SK-N-SH treated with all-trans-retinoic acid at 6 μM for 48 hours (cell line): ENCODE data around the gene HLA-DMA.

Experiments used
- ATAC-seq: fragments of 200-7000 bp; cut with Tn5 transposase; 3 replicates; pipeline ENCODE4 v1.9.1; 2020; ENCODE audit warnings: mild to moderate bottlenecking, moderate library complexity
- ARNTL ChIP-seq: fragments of 450-650 bp; formaldehyde crosslinking; IDR thresholded peaks from 2 replicates; pipeline ENCODE4 v1.5.0; 2020; ENCODE audit warnings: low read depth, mild to moderate bottlenecking, moderate library complexity, borderline replicate concordance
- BACH2 ChIP-seq: fragments of 250-450 bp; sonication (Bioruptor Pico); IDR thresholded peaks from 2 replicates; pipeline ENCODE4 v1.9.0; 2021; ENCODE audit warnings: mild to moderate bottlenecking, borderline replicate concordance
- CREB5 ChIP-seq: fragments of 250-450 bp; sonication (Bioruptor Pico); IDR thresholded peaks from 2 replicates; pipeline ENCODE4 v1.5.1; 2020; ENCODE audit warnings: low read depth, mild to moderate bottlenecking, moderate library complexity
- CSDC2 ChIP-seq: fragments of 250-450 bp; sonication (Bioruptor Pico); IDR thresholded peaks from 2 replicates; pipeline ENCODE4 v1.5.0; 2020; ENCODE audit warnings: mild to moderate bottlenecking, moderate library complexity
- CSRNP3 ChIP-seq: fragments of 250-450 bp; sonication (Bioruptor Pico); IDR thresholded peaks from 2 replicates; pipeline ENCODE4 v1.5.1; 2021; ENCODE audit warnings: mild to moderate bottlenecking, moderate library complexity
- ESRRG ChIP-seq: fragments of 250-450 bp; sonication (Bioruptor Pico); IDR thresholded peaks from 2 replicates; pipeline ENCODE4 v1.6.1; 2021; ENCODE audit warnings: mild to moderate bottlenecking
- GLIS3 ChIP-seq: fragments of 250-450 bp; sonication (Bioruptor Pico); IDR thresholded peaks from 2 replicates; pipeline ENCODE4 v1.5.0; 2020; ENCODE audit warnings: mild to moderate bottlenecking, moderate library complexity
- ISL1 ChIP-seq: fragments of 250-450 bp; sonication (Bioruptor Pico); IDR thresholded peaks from 2 replicates; pipeline ENCODE4 v2.1.2; 2022; ENCODE audit warnings: mild to moderate bottlenecking, moderate library complexity
- OSR1 ChIP-seq: fragments of 250-450 bp; sonication (Bioruptor Pico); IDR thresholded peaks from 2 replicates; pipeline ENCODE4 v1.8.0; 2022; ENCODE audit warnings: moderate library complexity, mild to moderate bottlenecking, inconsistent platforms
- PATZ1 ChIP-seq: fragments of 250-450 bp; sonication (Bioruptor Pico); IDR thresholded peaks from 2 replicates; pipeline ENCODE4 v1.8.0; 2020; ENCODE audit warnings: mild to moderate bottlenecking, moderate library complexity, borderline replicate concordance
- PPARA ChIP-seq: fragments of 250-450 bp; sonication (Bioruptor Pico); IDR thresholded peaks from 2 replicates; pipeline ENCODE4 v1.5.0; 2020; ENCODE audit warnings: mild to moderate bottlenecking, borderline replicate concordance
- RARB ChIP-seq: fragments of 250-450 bp; sonication (Bioruptor Pico); IDR thresholded peaks from 2 replicates; pipeline ENCODE4 v1.8.0; 2021; ENCODE audit warnings: mild to moderate bottlenecking, moderate library complexity
- SNAI2 ChIP-seq: fragments of 250-450 bp; sonication (Bioruptor Pico); IDR thresholded peaks from 2 replicates; pipeline ENCODE4 v1.5.0; 2020; ENCODE audit warnings: mild to moderate bottlenecking, moderate library complexity
- TCF4 ChIP-seq: fragments of 250-450 bp; sonication (Bioruptor Pico); IDR thresholded peaks from 2 replicates; pipeline ENCODE4 v1.8.0; 2021; ENCODE audit warnings: mild to moderate bottlenecking, moderate library complexity, borderline replicate concordance
- TOX ChIP-seq: fragments of 250-450 bp; sonication (Bioruptor Pico); IDR thresholded peaks from 2 replicates; pipeline ENCODE4 v1.8.0; 2021; ENCODE audit warnings: mild to moderate bottlenecking, moderate library complexity, borderline replicate concordance
- TSHZ2 ChIP-seq: fragments of 250-450 bp; sonication (Bioruptor Pico); IDR thresholded peaks from 2 replicates; pipeline ENCODE4 v1.5.0; 2020; ENCODE audit warnings: mild to moderate bottlenecking, moderate library complexity
- ZC3H10 ChIP-seq: fragments of 250-450 bp; sonication (Bioruptor Pico); IDR thresholded peaks from 2 replicates; pipeline ENCODE4 v1.5.1; 2021; ENCODE audit warnings: mild to moderate bottlenecking, moderate library complexity
- ZFP3 ChIP-seq: fragments of 250-450 bp; sonication (Bioruptor Pico); IDR thresholded peaks from 2 replicates; pipeline ENCODE4 v1.5.0; 2020; ENCODE audit warnings: mild to moderate bottlenecking, moderate library complexity
- ZFP30 ChIP-seq: fragments of 450-650 bp; formaldehyde crosslinking; IDR thresholded peaks from 2 replicates; pipeline ENCODE4 v1.5.0; 2022; ENCODE audit warnings: mild to moderate bottlenecking, moderate library complexity
- ZNF565 ChIP-seq: fragments of 450-650 bp; formaldehyde crosslinking; conservative IDR thresholded peaks from 2 replicates; pipeline ENCODE4 v1.5.0; 2020; ENCODE audit warnings: low read depth, mild to moderate bottlenecking, moderate library complexity
- ZNF70 ChIP-seq: fragments of 450-650 bp; formaldehyde crosslinking; IDR thresholded peaks from 2 replicates; pipeline ENCODE4 v1.5.0; 2020; ENCODE audit warnings: mild to moderate bottlenecking, moderate library complexity
- ZNF8 ChIP-seq: fragments of 450-650 bp; formaldehyde crosslinking; IDR thresholded peaks from 2 replicates; pipeline ENCODE4 v1.5.0; 2020; ENCODE audit warnings: mild to moderate bottlenecking, moderate library complexity
- TF ChIP-seq, protein P1 (sequence below): fragments of 250-450 bp; sonication (Bioruptor Pico); IDR thresholded peaks from 2 replicates; pipeline ENCODE4 v1.8.0; 2021; ENCODE audit warnings: low read depth, mild to moderate bottlenecking, moderate library complexity, borderline replicate concordance

HLA-DMA gene

DNA sequence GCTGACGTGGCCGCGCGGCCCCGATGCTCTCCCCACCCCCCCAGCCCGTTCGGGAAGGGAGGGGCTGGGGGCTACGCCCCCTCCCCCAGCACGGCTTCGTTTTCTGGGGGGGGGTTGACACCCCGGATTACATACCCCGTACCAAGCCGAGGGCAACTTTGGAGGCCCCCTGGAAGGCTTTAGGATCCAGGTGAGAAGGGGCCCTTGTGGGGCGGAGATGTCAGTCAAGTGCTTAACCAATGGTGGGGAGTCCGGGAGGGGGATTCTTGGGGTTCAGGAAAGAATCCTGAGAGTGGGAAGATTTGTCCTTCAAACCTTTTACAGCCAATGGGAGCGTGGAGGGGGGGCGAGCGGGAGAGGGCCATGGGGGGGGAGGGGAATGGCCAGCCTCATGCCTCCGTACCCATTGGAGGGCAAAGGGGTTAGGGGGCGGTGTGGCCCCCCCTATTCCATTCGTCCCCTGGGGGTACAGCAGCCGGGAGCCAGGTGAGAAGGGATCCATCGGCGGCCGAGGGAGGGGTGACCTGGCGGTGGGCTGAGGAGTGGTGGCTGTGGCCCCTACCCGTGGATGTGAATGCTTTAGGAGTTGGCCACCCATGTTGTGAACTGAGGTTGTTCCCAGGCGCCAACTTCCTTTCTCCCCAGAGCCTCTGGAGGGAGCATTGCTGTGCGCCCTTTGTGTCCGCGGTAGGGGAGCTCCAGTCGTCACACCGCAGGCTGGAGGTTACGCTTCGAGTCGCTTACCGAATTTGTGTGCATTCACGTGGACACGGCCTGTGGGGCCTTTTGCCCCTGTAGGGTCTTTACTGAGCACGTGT, 16.2 kb upstream of the HLA-DMA start:
- no peak for TF ChIP-seq BACH2 (CRISPR knock-in tag)
- no peak for TF ChIP-seq RARB
- no peak for TF ChIP-seq ZNF8 (CRISPR knock-in tag)
- 0 out of 2 replicates have a peak, but pooled peaks have one; percentile 31 for TF ChIP-seq TSHZ2 (CRISPR knock-in tag)
- TF ChIP-seq ZFP30 (CRISPR knock-in tag): no peak
- TF ChIP-seq CSRNP3: no peak
- no peak for TF ChIP-seq TCF4 (CRISPR knock-in tag)
- TF ChIP-seq ZC3H10 (CRISPR knock-in tag): no peak
- no peak for TF ChIP-seq OSR1
- no peak for TF ChIP-seq SNAI2 (CRISPR knock-in tag)
- TF ChIP-seq ZNF565: no peak
- TF ChIP-seq ZFP3 (CRISPR knock-in tag): peak; percentile 58; the same call in 1 of the 2 replicates
- TF ChIP-seq GLIS3 (CRISPR knock-in tag): no peak
- no peak for TF ChIP-seq ESRRG (CRISPR knock-in tag)
- TF ChIP-seq PATZ1: peak; percentile 100
- no peak for TF ChIP-seq ISL1 (CRISPR knock-in tag)
- TF ChIP-seq PPARA: no peak
- TF ChIP-seq, protein P1, sequence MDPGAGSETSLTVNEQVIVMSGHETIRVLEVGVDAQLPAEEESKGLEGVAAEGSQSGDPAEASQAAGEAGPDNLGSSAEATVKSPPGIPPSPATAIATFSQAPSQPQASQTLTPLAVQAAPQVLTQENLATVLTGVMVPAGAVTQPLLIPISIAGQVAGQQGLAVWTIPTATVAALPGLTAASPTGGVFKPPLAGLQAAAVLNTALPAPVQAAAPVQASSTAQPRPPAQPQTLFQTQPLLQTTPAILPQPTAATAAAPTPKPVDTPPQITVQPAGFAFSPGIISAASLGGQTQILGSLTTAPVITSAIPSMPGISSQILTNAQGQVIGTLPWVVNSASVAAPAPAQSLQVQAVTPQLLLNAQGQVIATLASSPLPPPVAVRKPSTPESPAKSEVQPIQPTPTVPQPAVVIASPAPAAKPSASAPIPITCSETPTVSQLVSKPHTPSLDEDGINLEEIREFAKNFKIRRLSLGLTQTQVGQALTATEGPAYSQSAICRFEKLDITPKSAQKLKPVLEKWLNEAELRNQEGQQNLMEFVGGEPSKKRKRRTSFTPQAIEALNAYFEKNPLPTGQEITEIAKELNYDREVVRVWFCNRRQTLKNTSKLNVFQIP (CRISPR knock-in tag): no peak
- no peak for TF ChIP-seq ZNF70 (CRISPR knock-in tag)
- TF ChIP-seq ARNTL (CRISPR knock-in tag): no peak
- TF ChIP-seq TOX: no peak
- TF ChIP-seq CSDC2 (CRISPR knock-in tag): 0 out of 2 replicates have a peak, but pooled peaks have one; percentile 52
- ATAC-seq: peak; percentile 2

DNA sequence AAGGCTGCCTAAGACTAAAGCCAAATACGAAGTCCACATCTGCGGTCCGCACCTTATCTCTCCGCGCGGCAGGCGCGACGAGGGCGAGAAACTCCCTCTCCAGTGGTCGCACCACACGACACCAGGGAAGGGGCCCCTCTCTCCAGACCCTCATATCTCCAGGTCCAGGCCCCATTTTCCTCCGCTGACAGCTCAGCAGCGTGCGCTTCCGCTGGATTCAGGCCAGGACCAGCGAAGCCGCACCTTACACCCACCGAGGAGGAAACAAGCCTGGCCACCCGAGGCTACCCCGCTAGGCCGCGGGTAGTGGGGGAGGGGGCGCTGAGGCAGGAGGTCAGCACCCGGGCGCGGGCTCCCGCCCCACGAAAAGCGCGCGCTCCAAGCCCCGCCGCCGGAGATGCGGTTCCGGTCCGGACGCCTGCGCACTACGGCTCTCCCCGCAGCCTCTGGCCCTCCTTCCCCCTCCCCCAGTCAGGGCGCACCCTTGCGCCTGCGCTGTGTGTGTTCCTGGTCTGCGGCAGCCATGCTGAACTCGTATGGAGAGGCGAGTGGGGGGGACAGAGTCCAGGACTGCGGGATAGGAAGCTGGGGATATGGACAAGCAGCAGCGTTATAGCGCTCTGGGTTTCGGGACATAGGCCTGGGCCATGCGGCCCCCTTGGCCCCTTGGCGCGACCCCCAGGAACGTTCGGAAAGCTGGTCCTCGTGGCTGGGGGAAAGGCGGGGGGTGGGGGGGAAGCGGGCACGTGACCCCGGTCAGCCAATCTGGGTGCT, 15.4 kb upstream of the HLA-DMA start, which contains the start of gene BRD2:
Gene BRD2 (plus strand): TSS at position 502 of the 774 bp plus-strand sequence. CDS start 4,305 bp downstream, outside the sequence.
- TF ChIP-seq OSR1 (no peak), TSHZ2 (CRISPR knock-in tag) (0 out of 2 replicates have a peak, but pooled peaks have one; percentile 53), GLIS3 (CRISPR knock-in tag) (no peak), CREB5 (CRISPR knock-in tag) (no peak), CSRNP3 (no peak)
- peak; percentile 41 for ATAC-seq
